CD14-positive monocyte (primary cell): ENCODE results near the gene PRR13. TPM values are rescaled to one million over a fixed set of nuclear protein-coding genes. Genes with fewer than 3 reads are reported as not detected.
"Not testable (repeated sequence)": the region's sequence is repeated elsewhere in the genome, so short reads cannot be mapped to it uniquely, and the experiment has no call there.

Experiments used
- DNase-seq, 3 donors: peaks; one replicate each; pipeline ENCODE4 v3.0.0-alpha.2; 2011 to 2022
- H2AFZ ChIP-seq: 2 replicates; pipeline ENCODE4 v1.6.0; 2012; ENCODE audit warnings: mild to moderate bottlenecking, low read depth, low read length, inconsistent platforms; ENCODE audit not compliant: insufficient read depth, poor library complexity, severe bottlenecking
- H3K27ac ChIP-seq, 2 donors: 1 replicate in 1 of 2; 2 replicates in 1 of 2; pipeline ENCODE4 v1.5.1; 2012 to 2013; ENCODE audit warnings: low read length in 2 of 2, control low read depth in 1 of 2, inconsistent platforms in 1 of 2, low read depth in 1 of 2, mild to moderate bottlenecking in 1 of 2
- H3K27me3 ChIP-seq, 2 donors: one replicate each; pipeline versions ENCODE4 v1.6.0 to v1.6.1; 2011 to 2013; ENCODE audit warnings: low read length in 2 of 2; ENCODE audit not compliant: control insufficient read depth in 2 of 2, insufficient read depth in 2 of 2
- H3K36me3 ChIP-seq, 2 donors: replicated peaks in 1 of 2; 1 replicate in 1 of 2; 2 replicates in 1 of 2; pipeline versions ENCODE4 v1.5.1 to v1.6.1; 2012 to 2013; ENCODE audit warnings: low read length in 2 of 2, control low read depth in 1 of 2, inconsistent platforms in 1 of 2, mild to moderate bottlenecking in 1 of 2; ENCODE audit not compliant: insufficient read depth in 2 of 2, control insufficient read depth in 1 of 2
- H3K4me1 ChIP-seq, 2 donors: 1 replicate in 1 of 2; 2 replicates in 1 of 2; pipeline versions ENCODE4 v1.5.1 to v1.6.1; 2012 to 2013; ENCODE audit warnings: low read length in 2 of 2, control low read depth in 1 of 2, inconsistent platforms in 1 of 2, mild to moderate bottlenecking in 1 of 2, moderate library complexity in 1 of 2; ENCODE audit not compliant: insufficient read depth in 2 of 2, control insufficient read depth in 1 of 2
- H3K4me2 ChIP-seq: replicated peaks from 2 replicates; pipeline ENCODE3; 2012; ENCODE audit warnings: low read length, moderate library complexity, mild to moderate bottlenecking; ENCODE audit not compliant: poor library complexity, severe bottlenecking; ENCODE audit errors: extremely low read depth
- H3K4me3 ChIP-seq, 3 experiments: fragments of 200-600 bp in 1 of 3; sonication (generic) in 1 of 3; replicated peaks in 1 of 3; 1 replicate in 2 of 3; 2 replicates in 1 of 3; pipeline ENCODE4 v1.5.1; 2011 to 2013; ENCODE audit warnings: low read length in 3 of 3, mild to moderate bottlenecking in 3 of 3, control low read depth in 2 of 3, low read depth in 2 of 3, inconsistent platforms in 1 of 3, moderate library complexity in 1 of 3
- H3K79me2 ChIP-seq: 2 replicates; pipeline ENCODE4 v1.6.0; 2012; ENCODE audit warnings: mild to moderate bottlenecking, control low read depth, inconsistent platforms, low read length, moderate library complexity; ENCODE audit not compliant: insufficient read depth
- H3K9ac ChIP-seq: 2 replicates; pipeline ENCODE4 v1.6.0; 2017; ENCODE audit warnings: low read length, mild to moderate bottlenecking; ENCODE audit not compliant: insufficient read depth, poor library complexity, severe bottlenecking
- H3K9me3 ChIP-seq, 2 donors: replicated peaks in 1 of 2; 1 replicate in 1 of 2; 2 replicates in 1 of 2; pipeline versions ENCODE4 v1.5.1 to v1.6.1; 2012 to 2013; ENCODE audit warnings: low read length in 2 of 2, control low read depth in 1 of 2; ENCODE audit not compliant: control insufficient read depth in 1 of 2, insufficient read depth in 1 of 2
- H4K20me1 ChIP-seq: 2 replicates; pipeline ENCODE4 v1.6.0; 2012; ENCODE audit warnings: mild to moderate bottlenecking, low read length, control low read depth, moderate library complexity; ENCODE audit not compliant: insufficient read depth
- H3K27ac Mint-ChIP-seq, 7 donors: one replicate each; pipeline ENCODE4 v1.8.0; 2020; ENCODE audit warnings: mild to moderate bottlenecking in 7 of 7, mixed read lengths in 7 of 7, moderate library complexity in 6 of 7, inconsistent platforms in 2 of 7
- H3K27me3 Mint-ChIP-seq, 3 donors: one replicate each; pipeline ENCODE4 v1.8.0; 2021 to 2022; ENCODE audit warnings: low read depth in 3 of 3, mild to moderate bottlenecking in 3 of 3, mixed read lengths in 3 of 3, moderate library complexity in 3 of 3, inconsistent platforms in 1 of 3
- H3K36me3 Mint-ChIP-seq, 2 donors: one replicate each; pipeline ENCODE4 v1.8.0; 2020; ENCODE audit warnings: mixed read lengths in 2 of 2, inconsistent platforms in 1 of 2, mild to moderate bottlenecking in 1 of 2
- H3K4me1 Mint-ChIP-seq: one replicate; pipeline ENCODE4 v1.8.0; 2020; ENCODE audit warnings: mild to moderate bottlenecking, mixed read lengths
- H3K4me3 Mint-ChIP-seq, 2 donors: one replicate each; pipeline ENCODE4 v1.8.0; 2020; ENCODE audit warnings: mild to moderate bottlenecking in 2 of 2, mixed read lengths in 2 of 2, moderate library complexity in 1 of 2
- H3K9me3 Mint-ChIP-seq, 7 donors: one replicate each; pipeline ENCODE4 v1.8.0; 2020 to 2022; ENCODE audit warnings: mixed read lengths in 7 of 7, mild to moderate bottlenecking in 6 of 7, moderate library complexity in 6 of 7, inconsistent platforms in 2 of 7
- WGBS: methylation state at CpG from one replicate; pipeline ENCODE4 v1.1.5; 2013; ENCODE audit warnings: missing lambda C conversion rate; ENCODE audit not compliant: insufficient coverage; 5-methylcytosine and 5-hydroxymethylcytosine counted together
- intact Hi-C, 2 donors: fragments of 100-400 bp; cut with micrococcal nuclease; formaldehyde crosslinking; loops; one replicate each; pipeline versions ENCODE4 v1.15.0 to v1.15.1; 2023
- polyA plus RNA-seq, 3 donors: library from polyadenylated mRNA; depleted of rRNA in 1 of 3; unstranded in 2 of 3; stranded (reverse) in 1 of 3; fragments of 300-500 nt in 2 of 3; fragments of >200 nt in 1 of 3; fragmentation: Illumina TruSeq in 2 of 3; gene quantifications; 1 replicate in 2 of 3; 2 replicates in 1 of 3; pipeline ENCODE4 v1.2.3, GENCODE V29; 2012 to 2021
- TF ChIP-seq, protein P1 (sequence below): fragments of 200-600 bp; IDR thresholded peaks from one replicate; pipeline ENCODE4 v1.8.0; 2022; ENCODE audit warnings: antibody characterized with exemption, mild to moderate bottlenecking

PRR13 gene
- polyA plus RNA-seq, 3 donors = 172 to 670 (median 591) TPM

GRCh38 chr12:53431187-53431586, 10.3 kb upstream of the PRR13 start:
- TF ChIP-seq, protein P1, sequence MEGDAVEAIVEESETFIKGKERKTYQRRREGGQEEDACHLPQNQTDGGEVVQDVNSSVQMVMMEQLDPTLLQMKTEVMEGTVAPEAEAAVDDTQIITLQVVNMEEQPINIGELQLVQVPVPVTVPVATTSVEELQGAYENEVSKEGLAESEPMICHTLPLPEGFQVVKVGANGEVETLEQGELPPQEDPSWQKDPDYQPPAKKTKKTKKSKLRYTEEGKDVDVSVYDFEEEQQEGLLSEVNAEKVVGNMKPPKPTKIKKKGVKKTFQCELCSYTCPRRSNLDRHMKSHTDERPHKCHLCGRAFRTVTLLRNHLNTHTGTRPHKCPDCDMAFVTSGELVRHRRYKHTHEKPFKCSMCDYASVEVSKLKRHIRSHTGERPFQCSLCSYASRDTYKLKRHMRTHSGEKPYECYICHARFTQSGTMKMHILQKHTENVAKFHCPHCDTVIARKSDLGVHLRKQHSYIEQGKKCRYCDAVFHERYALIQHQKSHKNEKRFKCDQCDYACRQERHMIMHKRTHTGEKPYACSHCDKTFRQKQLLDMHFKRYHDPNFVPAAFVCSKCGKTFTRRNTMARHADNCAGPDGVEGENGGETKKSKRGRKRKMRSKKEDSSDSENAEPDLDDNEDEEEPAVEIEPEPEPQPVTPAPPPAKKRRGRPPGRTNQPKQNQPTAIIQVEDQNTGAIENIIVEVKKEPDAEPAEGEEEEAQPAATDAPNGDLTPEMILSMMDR = no peak
- intact Hi-C loops = no loop called here
- Mint-ChIP-seq H3K4me1 (peaks cover 6% of the 10 kb centered on the region), H3K4me3 (no peak overlapping the region), H3K27ac (no peak overlapping the region), H3K36me3 (no peaks in the 10 kb centered on the region), H3K9me3 (no peaks in the 10 kb centered on the region), H3K27me3 (peaks cover 3 to 7% (median 3%) of the 10 kb centered on the region in 3 donors)
- Histone ChIP-seq H3K4me3 (no peak overlapping the region), H4K20me1 (no peaks in the 10 kb centered on the region), H3K4me1 (peaks cover 0 to 3% of the 10 kb centered on the region in 2 donors), H3K27ac (no peak overlapping the region), H2AFZ (no peak overlapping the region), H3K9ac (no peak overlapping the region), H3K9me3 (no peaks in the 10 kb centered on the region), H3K4me2 (no peak overlapping the region), H3K36me3 (no peaks in the 10 kb centered on the region), H3K79me2 (no peaks in the 10 kb centered on the region), H3K27me3 (no peaks in the 10 kb centered on the region)
- WGBS = 100% methylated on average over 4 of the region's 7 CpGs
- no peak for DNase-seq

- WGBS = 21% methylated on average over 6 of the region's 9 CpGs
- H4K20me1 ChIP-seq, H3K27ac Mint-ChIP-seq, intact Hi-C loops, H3K9ac ChIP-seq, H3K9me3 ChIP-seq, H3K36me3 Mint-ChIP-seq, H3K36me3 ChIP-seq, H3K4me2 ChIP-seq, H3K4me3 ChIP-seq, H3K79me2 ChIP-seq, H3K9me3 Mint-ChIP-seq, H3K27me3 ChIP-seq, H3K4me1 ChIP-seq, DNase-seq, H3K4me3 Mint-ChIP-seq, H3K27me3 Mint-ChIP-seq, H3K4me1 Mint-ChIP-seq, H3K27ac ChIP-seq, H2AFZ ChIP-seq: not testable (repeated sequence)
Observed at GRCh38 chr12:53435326-53435725, 6.2 kb upstream of the PRR13 start.

DNA sequence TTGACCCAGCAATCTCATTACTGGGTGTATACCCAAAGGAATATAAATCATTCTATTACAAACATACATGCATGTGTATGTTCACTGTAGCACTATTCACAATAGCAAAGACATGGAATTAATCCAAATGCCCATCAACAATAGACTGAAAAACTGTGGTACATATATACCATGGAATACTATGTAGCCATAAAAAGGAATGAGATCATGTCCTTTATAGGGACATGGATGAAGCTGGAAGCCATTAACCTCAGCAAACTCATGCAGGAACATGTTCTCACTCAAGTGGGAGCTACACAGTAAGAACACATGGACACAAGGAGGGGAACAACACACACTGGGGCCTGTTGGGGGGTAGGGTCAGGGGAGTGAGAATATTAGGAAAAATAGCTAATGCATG, 2.0 kb upstream of the PRR13 start:
- H2AFZ ChIP-seq, H3K27me3 ChIP-seq, H3K9me3 ChIP-seq, intact Hi-C loops, H3K9me3 Mint-ChIP-seq, DNase-seq, H3K27me3 Mint-ChIP-seq, H3K9ac ChIP-seq, H3K27ac ChIP-seq, H3K4me3 ChIP-seq, H3K4me2 ChIP-seq, H3K4me3 Mint-ChIP-seq: not testable (repeated sequence)
- peak overlapping the region in 1 of 7 donors; percentile 57 for H3K27ac Mint-ChIP-seq
- peaks cover 13 to 17% of the 10 kb centered on the region in 2 donors for H3K36me3 Mint-ChIP-seq
- H3K36me3 ChIP-seq = peaks cover 14 to 18% of the 10 kb centered on the region in 2 donors
- peaks cover 32% of the 10 kb centered on the region for H3K4me1 Mint-ChIP-seq
- H3K79me2 ChIP-seq = peaks cover 31% of the 10 kb centered on the region
- peaks cover 31 to 36% of the 10 kb centered on the region in 2 donors for H3K4me1 ChIP-seq
- H4K20me1 ChIP-seq = peaks cover 22% of the 10 kb centered on the region
